ENCODE results near the gene GASK1A.

Gene GASK1A

DNA sequence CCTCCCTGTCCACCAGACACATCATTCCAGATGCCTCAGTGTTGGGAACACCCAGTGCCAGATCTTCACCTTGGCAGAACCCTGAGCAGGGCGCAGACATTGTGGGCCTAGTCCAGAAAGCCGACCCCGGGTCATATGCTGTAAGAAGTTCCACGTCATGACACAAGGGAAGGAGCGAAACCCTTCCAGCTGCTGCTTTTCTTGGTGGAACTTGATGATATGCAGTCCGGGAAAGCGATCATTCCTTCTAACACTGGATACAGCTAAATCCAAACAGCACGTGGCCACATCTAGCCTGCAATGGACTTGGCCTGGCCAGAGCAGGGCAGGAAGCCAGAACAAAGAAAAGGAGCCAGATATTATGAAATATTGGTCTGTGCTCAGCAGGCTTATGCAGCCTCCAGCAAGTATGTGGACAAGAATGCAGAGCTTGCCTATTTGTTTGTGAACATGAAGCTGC lies 22.0 kb downstream of the GASK1A start:
- WGBS = 94% methylated on average over 8 of the region's 8 CpGs
- Histone ChIP-seq H3K27ac (ENCODE audit: low read depth, low read length) (no peak overlapping the region), H3K4me3 (ENCODE audit: low read length) (no peak overlapping the region)

DNA sequence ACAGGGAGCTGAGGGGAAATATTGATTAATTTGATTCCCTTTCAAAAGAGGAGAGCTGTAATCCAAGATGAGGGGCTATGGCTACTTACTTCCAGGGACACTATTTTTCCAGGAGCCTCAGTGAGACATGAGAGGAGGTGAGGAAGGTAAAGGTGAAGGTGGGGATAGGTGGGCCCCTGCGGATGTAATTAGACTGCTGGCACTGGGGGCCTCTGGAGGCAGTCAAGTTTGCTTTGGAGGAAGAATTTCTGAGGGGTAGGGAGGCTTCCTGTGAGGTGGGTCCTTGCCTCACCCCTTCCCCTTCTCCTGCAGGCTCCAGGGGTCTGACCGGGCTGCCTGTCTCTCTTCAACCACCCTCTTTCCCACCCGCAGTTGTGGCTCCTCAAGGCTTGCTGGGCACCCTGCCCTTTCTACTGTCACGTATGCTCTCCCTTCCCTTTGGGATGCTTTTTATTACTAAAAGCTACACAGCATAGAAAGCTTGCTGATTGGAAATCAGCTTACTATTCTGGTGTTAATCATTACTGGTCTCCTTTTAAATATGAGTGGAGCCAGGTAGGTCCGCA lies 22.5 kb downstream of the GASK1A start:
- Histone ChIP-seq H3K36me3 (ENCODE audit: insufficient read depth, low read length) (no peaks in the 10 kb centered on the region), H3K27ac (ENCODE audit: low read depth, low read length) (no peak overlapping the region), H3K4me1 (ENCODE audit: insufficient read depth, low read length) (no peaks in the 10 kb centered on the region), H3K27me3 (ENCODE audit: insufficient read depth, low read length) (no peaks in the 10 kb centered on the region), H3K4me3 (ENCODE audit: low read length) (no peak overlapping the region), H3K9me3 (ENCODE audit: insufficient read depth, low read depth, low read length) (no peaks in the 10 kb centered on the region), H3K9ac (ENCODE audit: low read depth, low read length) (no peak overlapping the region)
- 88% methylated on average over 5 of the region's 5 CpGs for WGBS

More for the DNA sequence above, 22.0 kb downstream of the GASK1A start:
- H3K27me3 ChIP-seq (ENCODE audit: insufficient read depth, low read length) = no peaks in the 10 kb centered on the region
- H3K36me3 ChIP-seq (ENCODE audit: insufficient read depth, low read length) = no peaks in the 10 kb centered on the region
- no peak overlapping the region for H3K9ac ChIP-seq (ENCODE audit: low read depth, low read length)
- H3K4me1 ChIP-seq (ENCODE audit: insufficient read depth, low read length) = no peaks in the 10 kb centered on the region
- no peaks in the 10 kb centered on the region for H3K9me3 ChIP-seq (ENCODE audit: insufficient read depth, low read depth, low read length)

DNA sequence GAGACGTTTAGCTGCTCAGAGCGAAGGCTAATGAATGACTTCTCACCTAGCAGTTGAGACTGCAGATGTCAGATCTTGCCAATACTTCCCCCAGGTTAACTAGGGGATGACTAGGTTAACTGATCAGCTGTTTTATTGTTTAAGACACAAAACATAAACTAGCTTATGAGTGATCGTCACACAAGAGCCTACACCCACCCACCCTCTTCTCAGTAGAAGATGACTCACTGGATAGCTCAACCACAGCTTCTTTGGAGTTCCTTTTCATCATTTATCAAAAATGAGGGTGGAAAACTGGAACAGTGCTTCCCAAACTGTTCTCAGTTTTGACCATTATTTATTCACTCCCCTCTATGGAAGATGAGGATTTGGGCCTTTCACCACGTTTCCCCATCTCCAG lies 25.2 kb downstream of the GASK1A start:
- Histone ChIP-seq H3K4me1 (ENCODE audit: insufficient read depth, low read length) (no peaks in the 10 kb centered on the region), H3K9ac (ENCODE audit: low read depth, low read length) (no peak overlapping the region), H3K36me3 (ENCODE audit: insufficient read depth, low read length) (no peaks in the 10 kb centered on the region), H3K27me3 (ENCODE audit: insufficient read depth, low read length) (no peaks in the 10 kb centered on the region), H3K9me3 (ENCODE audit: insufficient read depth, low read depth, low read length) (no peaks in the 10 kb centered on the region), H3K27ac (ENCODE audit: low read depth, low read length) (no peak overlapping the region), H3K4me3 (ENCODE audit: low read length) (no peak overlapping the region)
- WGBS = 92% methylated on average over 3 of the region's 4 CpGs

DNA sequence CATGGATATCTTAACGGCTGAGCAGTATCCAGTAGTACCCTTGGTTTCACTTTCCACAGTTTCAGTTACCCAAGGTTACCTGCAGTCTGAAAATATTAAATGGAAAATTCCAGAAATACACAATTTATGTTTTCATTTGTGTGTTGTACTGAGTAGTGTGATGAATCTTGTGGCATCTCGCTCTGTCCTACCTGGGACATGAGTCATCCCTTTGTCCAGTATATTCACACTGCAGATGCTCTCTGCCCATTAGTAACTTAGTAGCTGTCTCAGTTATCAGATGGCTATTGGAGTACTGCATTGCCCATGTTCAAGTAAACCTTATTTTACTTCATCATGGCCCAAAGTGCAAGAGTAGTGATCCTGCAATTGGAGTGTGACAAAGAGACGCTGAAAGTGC lies 26.1 kb downstream of the GASK1A start:
- Histone ChIP-seq H3K4me1 (ENCODE audit: insufficient read depth, low read length) (no peaks in the 10 kb centered on the region), H3K9ac (ENCODE audit: low read depth, low read length) (no peak overlapping the region), H3K27me3 (ENCODE audit: insufficient read depth, low read length) (no peaks in the 10 kb centered on the region), H3K36me3 (ENCODE audit: insufficient read depth, low read length) (no peaks in the 10 kb centered on the region), H3K27ac (ENCODE audit: low read depth, low read length) (no peak overlapping the region), H3K9me3 (ENCODE audit: insufficient read depth, low read depth, low read length) (no peaks in the 10 kb centered on the region), H3K4me3 (ENCODE audit: low read length) (no peak overlapping the region)
- WGBS = 93% methylated on average over 3 of the region's 3 CpGs

DNA sequence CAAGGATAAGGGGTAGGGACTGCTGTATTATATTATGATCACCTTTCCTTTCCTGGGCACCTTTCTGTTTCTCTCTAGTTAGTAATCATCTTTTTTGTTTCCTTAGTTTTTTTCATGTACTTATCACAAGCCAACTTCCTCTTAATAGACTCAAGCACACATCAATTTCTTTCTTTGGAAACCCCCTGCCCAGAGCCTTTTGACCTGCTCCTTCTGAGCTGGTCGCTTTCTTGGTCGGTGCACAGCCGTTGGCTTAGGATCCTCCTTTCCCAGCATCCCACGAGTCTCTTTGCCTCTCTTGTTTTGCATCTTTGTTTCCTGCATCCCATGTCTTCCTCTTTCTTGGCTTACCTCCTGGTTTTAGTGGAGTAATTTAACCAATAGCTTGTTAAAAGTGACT lies 26.9 kb downstream of the GASK1A start:
- H3K9ac ChIP-seq (ENCODE audit: low read depth, low read length) = no peak overlapping the region
- no peaks in the 10 kb centered on the region for H3K27me3 ChIP-seq (ENCODE audit: insufficient read depth, low read length)
- no peak overlapping the region for H3K4me3 ChIP-seq (ENCODE audit: low read length)
- no peak overlapping the region for H3K27ac ChIP-seq (ENCODE audit: low read depth, low read length)
- H3K9me3 ChIP-seq (ENCODE audit: insufficient read depth, low read depth, low read length) = no peaks in the 10 kb centered on the region
- no peaks in the 10 kb centered on the region for H3K36me3 ChIP-seq (ENCODE audit: insufficient read depth, low read length)
- H3K4me1 ChIP-seq (ENCODE audit: insufficient read depth, low read length) = no peaks in the 10 kb centered on the region
- 89% methylated on average over 4 of the region's 4 CpGs for WGBS

DNA sequence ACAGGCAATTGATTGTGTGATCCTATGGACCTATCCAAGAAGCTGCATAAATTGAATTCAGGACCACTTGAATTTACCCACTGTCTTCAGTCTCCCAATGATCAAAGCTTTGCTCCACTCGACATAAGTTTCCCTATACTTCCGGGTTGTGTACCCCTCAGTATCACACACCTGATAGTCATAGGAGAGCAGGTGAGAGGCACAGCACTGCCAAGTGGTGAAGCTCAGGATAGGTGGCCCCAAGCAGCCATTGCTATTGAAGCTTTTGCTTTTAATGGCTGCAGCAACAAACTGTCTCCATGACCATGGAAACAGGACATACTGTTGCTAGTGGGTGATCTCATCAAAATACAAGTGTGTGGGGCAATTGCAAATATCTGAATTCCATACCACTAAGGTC lies 27.7 kb downstream of the GASK1A start:
- H3K36me3 ChIP-seq (ENCODE audit: insufficient read depth, low read length) = no peaks in the 10 kb centered on the region
- H3K27ac ChIP-seq (ENCODE audit: low read depth, low read length) = no peak overlapping the region
- no peak overlapping the region for H3K9ac ChIP-seq (ENCODE audit: low read depth, low read length)
- H3K27me3 ChIP-seq (ENCODE audit: insufficient read depth, low read length) = no peaks in the 10 kb centered on the region
- H3K4me1 ChIP-seq (ENCODE audit: insufficient read depth, low read length) = no peaks in the 10 kb centered on the region
- H3K4me3 ChIP-seq (ENCODE audit: low read length) = no peak overlapping the region
- H3K9me3 ChIP-seq (ENCODE audit: insufficient read depth, low read depth, low read length) = no peaks in the 10 kb centered on the region
- WGBS = 89% methylated on average over 2 of the region's 2 CpGs

DNA sequence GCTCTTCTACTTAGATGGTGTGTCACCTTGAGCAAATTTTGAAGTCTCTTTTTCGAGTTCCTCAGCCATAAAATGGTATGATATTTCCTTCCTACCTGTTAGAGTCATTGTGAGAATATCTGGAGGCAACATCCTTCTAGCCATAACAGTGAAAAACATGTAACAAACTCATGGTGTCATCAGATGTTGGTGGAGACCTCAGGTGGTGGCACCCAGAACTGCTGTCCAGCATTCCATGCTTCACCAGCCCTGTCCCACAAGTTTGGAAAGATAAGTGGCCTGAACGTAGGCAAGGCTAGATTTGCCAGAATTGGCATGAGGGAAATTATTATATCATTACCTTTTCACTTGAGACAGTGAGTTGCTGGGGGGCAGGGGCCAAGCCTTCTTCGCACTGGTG lies 30.4 kb downstream of the GASK1A start:
- Histone ChIP-seq H3K27me3 (ENCODE audit: insufficient read depth, low read length) (no peaks in the 10 kb centered on the region), H3K4me1 (ENCODE audit: insufficient read depth, low read length) (no peaks in the 10 kb centered on the region), H3K4me3 (ENCODE audit: low read length) (no peak overlapping the region), H3K9me3 (ENCODE audit: insufficient read depth, low read depth, low read length) (no peaks in the 10 kb centered on the region), H3K27ac (ENCODE audit: low read depth, low read length) (no peak overlapping the region), H3K9ac (ENCODE audit: low read depth, low read length) (no peak overlapping the region), H3K36me3 (ENCODE audit: insufficient read depth, low read length) (no peaks in the 10 kb centered on the region)
- 100% methylated on average over 2 of the region's 3 CpGs for WGBS

DNA sequence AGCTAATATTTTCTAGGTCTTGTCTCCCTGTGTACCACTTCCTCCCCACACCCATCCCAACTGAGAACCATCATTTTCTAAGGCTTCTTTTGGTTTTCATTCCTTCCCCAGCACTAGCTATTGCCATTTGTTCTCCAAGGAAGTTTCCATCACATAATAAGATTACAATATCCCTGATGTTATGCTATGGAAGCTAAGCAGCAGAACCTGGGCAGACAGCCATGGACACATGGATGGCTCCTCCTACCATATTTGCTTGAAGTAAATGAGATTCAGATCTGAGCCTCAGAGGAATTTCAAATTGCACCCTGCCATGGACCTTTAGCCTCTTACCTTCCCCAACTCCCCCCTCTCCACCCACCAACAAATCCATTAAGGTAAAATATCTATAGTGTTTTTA lies 31.5 kb downstream of the GASK1A start:
- Histone ChIP-seq H3K4me1 (ENCODE audit: insufficient read depth, low read length) (no peaks in the 10 kb centered on the region), H3K27me3 (ENCODE audit: insufficient read depth, low read length) (no peaks in the 10 kb centered on the region), H3K27ac (ENCODE audit: low read depth, low read length) (no peak overlapping the region), H3K9me3 (ENCODE audit: insufficient read depth, low read depth, low read length) (no peaks in the 10 kb centered on the region), H3K36me3 (ENCODE audit: insufficient read depth, low read length) (no peaks in the 10 kb centered on the region), H3K4me3 (ENCODE audit: low read length) (no peak overlapping the region), H3K9ac (ENCODE audit: low read depth, low read length) (no peak overlapping the region)

DNA sequence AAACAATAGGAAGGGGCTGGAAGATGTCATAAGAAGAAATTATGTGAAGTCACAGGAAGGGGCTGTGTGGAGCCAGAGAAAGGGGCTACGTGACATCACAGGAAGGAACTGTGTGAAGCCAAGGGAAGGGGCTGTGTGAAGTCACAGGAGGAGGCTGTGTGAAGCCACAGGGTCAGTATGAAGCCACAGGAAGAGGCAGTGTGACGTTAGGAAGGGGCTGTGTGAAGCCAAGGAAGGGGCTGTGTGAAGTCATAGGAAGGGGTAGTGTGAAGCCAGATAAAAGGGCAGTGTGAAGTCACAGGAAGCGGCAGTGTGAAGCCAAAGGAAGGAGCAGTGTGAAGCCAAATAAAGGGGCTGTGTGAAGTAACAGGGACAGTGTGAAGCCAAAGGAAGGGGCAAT lies 32.5 kb downstream of the GASK1A start:
- no peaks in the 10 kb centered on the region for H3K27me3 ChIP-seq (ENCODE audit: insufficient read depth, low read length)
- no peak overlapping the region for H3K9ac ChIP-seq (ENCODE audit: low read depth, low read length)
- no peaks in the 10 kb centered on the region for H3K9me3 ChIP-seq (ENCODE audit: insufficient read depth, low read depth, low read length)
- H3K27ac ChIP-seq (ENCODE audit: low read depth, low read length) = no peak overlapping the region
- H3K4me1 ChIP-seq (ENCODE audit: insufficient read depth, low read length) = no peaks in the 10 kb centered on the region
- H3K36me3 ChIP-seq (ENCODE audit: insufficient read depth, low read length) = no peaks in the 10 kb centered on the region
- no peak overlapping the region for H3K4me3 ChIP-seq (ENCODE audit: low read length)
- 85% methylated on average over 3 of the region's 3 CpGs for WGBS

DNA sequence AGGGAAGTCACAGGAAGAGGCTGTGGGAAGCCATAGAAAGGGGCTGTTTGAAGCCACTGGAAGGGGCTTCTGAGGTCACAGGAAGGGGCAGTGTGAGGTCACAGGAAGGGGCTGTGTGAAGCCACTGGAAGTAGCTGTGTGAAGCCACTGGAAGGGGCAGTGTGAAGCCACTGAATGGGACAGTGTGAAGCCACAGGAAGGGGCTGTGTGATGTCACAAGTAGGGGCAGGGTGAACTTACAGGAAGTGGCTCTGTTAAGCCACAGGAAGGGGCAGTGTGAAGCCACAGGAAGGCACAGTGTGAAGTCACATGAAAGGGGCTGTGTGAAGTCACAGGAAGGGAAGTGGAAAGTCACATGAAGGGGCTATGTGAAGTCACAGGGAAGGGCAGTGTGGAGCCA lies 33.1 kb downstream of the GASK1A start:
- Histone ChIP-seq H3K4me3 (ENCODE audit: low read length) (no peak overlapping the region), H3K9me3 (ENCODE audit: insufficient read depth, low read depth, low read length) (no peaks in the 10 kb centered on the region), H3K27me3 (ENCODE audit: insufficient read depth, low read length) (no peaks in the 10 kb centered on the region), H3K9ac (ENCODE audit: low read depth, low read length) (no peak overlapping the region), H3K4me1 (ENCODE audit: insufficient read depth, low read length) (no peaks in the 10 kb centered on the region), H3K27ac (ENCODE audit: low read depth, low read length) (no peak overlapping the region), H3K36me3 (ENCODE audit: insufficient read depth, low read length) (no peaks in the 10 kb centered on the region)

DNA sequence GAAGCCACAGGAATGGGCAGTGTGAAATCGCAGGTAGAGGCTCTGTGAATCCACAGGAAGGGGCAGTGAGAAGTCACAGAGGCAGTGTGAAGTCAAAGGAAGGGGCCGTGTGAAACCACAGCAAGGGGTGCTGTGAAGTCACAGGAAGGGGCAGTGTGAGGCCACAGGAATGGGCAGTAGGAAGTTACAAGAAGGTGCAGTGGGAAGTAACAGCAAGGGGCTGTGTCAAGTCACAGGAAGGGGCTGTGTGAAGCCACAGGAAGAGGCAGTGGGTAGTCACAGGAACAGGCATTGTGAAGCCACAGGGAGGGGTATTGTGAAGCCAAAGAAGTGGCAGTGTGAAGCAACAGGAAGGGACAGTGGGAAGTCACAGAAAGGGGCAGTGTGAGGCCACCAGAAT lies 34.1 kb downstream of the GASK1A start:
- WGBS = 82% methylated on average over 2 of the region's 2 CpGs
- Histone ChIP-seq H3K4me1 (ENCODE audit: insufficient read depth, low read length) (no peaks in the 10 kb centered on the region), H3K4me3 (ENCODE audit: low read length) (no peak overlapping the region), H3K9me3 (ENCODE audit: insufficient read depth, low read depth, low read length) (no peaks in the 10 kb centered on the region), H3K27ac (ENCODE audit: low read depth, low read length) (no peak overlapping the region), H3K9ac (ENCODE audit: low read depth, low read length) (no peak overlapping the region), H3K27me3 (ENCODE audit: insufficient read depth, low read length) (no peaks in the 10 kb centered on the region), H3K36me3 (ENCODE audit: insufficient read depth, low read length) (no peaks in the 10 kb centered on the region)

DNA sequence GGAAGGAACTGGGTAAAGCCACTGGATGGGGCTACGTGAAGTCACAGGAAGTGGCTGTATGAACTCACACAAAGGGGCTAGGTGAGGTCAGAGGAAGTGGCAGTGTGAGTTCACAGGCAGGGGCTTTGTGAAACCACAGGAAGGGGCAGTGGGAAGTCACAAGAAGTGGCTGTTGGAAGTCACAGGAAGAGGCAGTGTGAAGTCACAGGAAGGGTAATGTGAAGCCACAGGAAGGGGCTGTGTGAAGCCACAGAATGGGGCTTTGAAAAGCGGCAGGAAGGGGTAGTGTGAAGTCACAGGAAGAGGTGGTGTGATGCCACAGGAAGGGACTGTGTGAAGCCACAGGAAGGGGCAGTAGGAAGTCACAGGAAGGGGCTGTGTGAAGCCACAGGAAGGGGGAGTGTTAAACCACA lies 34.6 kb downstream of the GASK1A start:
- Histone ChIP-seq H3K4me1 (ENCODE audit: insufficient read depth, low read length) (no peaks in the 10 kb centered on the region), H3K27me3 (ENCODE audit: insufficient read depth, low read length) (no peaks in the 10 kb centered on the region), H3K4me3 (ENCODE audit: low read length) (no peak overlapping the region), H3K9me3 (ENCODE audit: insufficient read depth, low read depth, low read length) (no peaks in the 10 kb centered on the region), H3K27ac (ENCODE audit: low read depth, low read length) (no peak overlapping the region), H3K36me3 (ENCODE audit: insufficient read depth, low read length) (no peaks in the 10 kb centered on the region), H3K9ac (ENCODE audit: low read depth, low read length) (no peak overlapping the region)
- WGBS = 89% methylated on average over 2 of the region's 2 CpGs
